H9 (cell line): ENCODE measurements around the gene C1orf146. TPM values are rescaled to one million over a fixed set of nuclear protein-coding genes. Genes with fewer than 3 reads are reported as not detected.
A peak's percentile ranks its signal among the peaks of the same experiment; 100 is the strongest.

Experiments
- DNase-seq: peaks from one replicate; pipeline ENCODE4 v3.0.0-alpha.2; 2017
- H2AFZ ChIP-seq: one replicate; pipeline ENCODE4 v1.6.1; 2013; ENCODE audit warnings: mild to moderate bottlenecking, low read length, control low read depth, moderate library complexity
- H2AK5ac ChIP-seq: 2 replicates; pipeline ENCODE4 v1.6.1; 2013; ENCODE audit warnings: low read length, control low read depth, mixed read lengths; ENCODE audit not compliant: insufficient read length
- H2BK120ac ChIP-seq: one replicate; pipeline ENCODE4 v1.6.1; 2013; ENCODE audit warnings: low read depth, mild to moderate bottlenecking, low read length, control low read depth, inconsistent platforms; ENCODE audit not compliant: poor library complexity, severe bottlenecking
- H2BK12ac ChIP-seq: 2 replicates; pipeline ENCODE4 v1.6.1; 2013; ENCODE audit warnings: low read length, control low read depth, mixed read lengths, low read depth; ENCODE audit not compliant: insufficient read length
- H2BK15ac ChIP-seq: 2 replicates; pipeline ENCODE4 v1.6.1; 2013; ENCODE audit warnings: low read depth, low read length, control low read depth
- H2BK20ac ChIP-seq: one replicate; pipeline ENCODE4 v1.6.1; 2013; ENCODE audit warnings: low read depth, mild to moderate bottlenecking, low read length, control low read depth, inconsistent platforms; ENCODE audit not compliant: poor library complexity, severe bottlenecking
- H2BK5ac ChIP-seq: 2 replicates; pipeline ENCODE4 v1.6.1; 2013; ENCODE audit warnings: low read length, control low read depth, mixed read lengths; ENCODE audit not compliant: insufficient read length
- H3K14ac ChIP-seq: 2 replicates; pipeline ENCODE4 v1.6.1; 2013; ENCODE audit warnings: low read length, control low read depth; ENCODE audit not compliant: insufficient read depth
- H3K18ac ChIP-seq: 2 replicates; pipeline ENCODE4 v1.6.1; 2013; ENCODE audit warnings: low read depth, mild to moderate bottlenecking, mixed read lengths, low read length, control low read depth; ENCODE audit not compliant: insufficient read length
- H3K23ac ChIP-seq: 2 replicates; pipeline ENCODE4 v1.6.1; 2013; ENCODE audit warnings: low read length, control low read depth, mixed read lengths, low read depth; ENCODE audit not compliant: insufficient read length
- H3K23me2 ChIP-seq: 2 replicates; pipeline ENCODE4 v1.6.1; 2013; ENCODE audit warnings: low read depth, mild to moderate bottlenecking, mixed read lengths, low read length, control low read depth; ENCODE audit not compliant: insufficient read length, poor library complexity, severe bottlenecking
- H3K27ac ChIP-seq: 2 replicates; pipeline ENCODE4 v1.5.1; 2013; ENCODE audit warnings: low read length, control low read depth, mixed read lengths, low read depth; ENCODE audit not compliant: insufficient read length
- H3K27me3 ChIP-seq: 2 replicates; pipeline ENCODE4 v1.6.1; 2013; ENCODE audit warnings: low read length, control low read depth, inconsistent platforms; ENCODE audit not compliant: insufficient read depth
- H3K4ac ChIP-seq: 2 replicates; pipeline ENCODE4 v1.6.1; 2013; ENCODE audit warnings: low read depth, mild to moderate bottlenecking, control low read depth, inconsistent platforms, low read length, moderate library complexity
- H3K4me1 ChIP-seq: 2 replicates; pipeline ENCODE4 v1.6.1; 2013; ENCODE audit warnings: low read length, control low read depth, inconsistent platforms; ENCODE audit not compliant: insufficient read depth
- H3K4me2 ChIP-seq: 2 replicates; pipeline ENCODE4 v1.6.1; 2013; ENCODE audit warnings: low read length, control low read depth, mixed read lengths; ENCODE audit not compliant: insufficient read length, insufficient read depth
- H3K56ac ChIP-seq: 2 replicates; pipeline ENCODE4 v1.6.1; 2013; ENCODE audit warnings: low read depth, mild to moderate bottlenecking, mixed read lengths, low read length, control low read depth; ENCODE audit not compliant: insufficient read length
- H3K79me1 ChIP-seq: 2 replicates; pipeline ENCODE4 v1.6.1; 2013; ENCODE audit warnings: low read depth, mild to moderate bottlenecking, moderate library complexity, low read length, control low read depth, inconsistent platforms; ENCODE audit not compliant: insufficient read depth, poor library complexity, severe bottlenecking
- H3K79me2 ChIP-seq: 2 replicates; pipeline ENCODE4 v1.6.1; 2013; ENCODE audit warnings: low read length, control low read depth, inconsistent platforms; ENCODE audit not compliant: insufficient read depth
- H3K9ac ChIP-seq: 2 replicates; pipeline ENCODE4 v1.6.1; 2013; ENCODE audit warnings: low read length, control low read depth, mixed read lengths; ENCODE audit not compliant: insufficient read length; ENCODE audit errors: extremely low read depth
- H3K9me3 ChIP-seq: one replicate; pipeline ENCODE4 v1.6.1; 2013; ENCODE audit warnings: low read depth, low read length, inconsistent platforms; ENCODE audit not compliant: control insufficient read depth
- H3T11ph ChIP-seq: one replicate; pipeline ENCODE4 v1.6.1; 2013; ENCODE audit warnings: mild to moderate bottlenecking, low read length, control low read depth, inconsistent platforms
- H4K20me1 ChIP-seq: one replicate; pipeline ENCODE4 v1.6.1; 2013; ENCODE audit not compliant: control insufficient read depth, insufficient read length, insufficient read depth
- H4K5ac ChIP-seq: 2 replicates; pipeline ENCODE4 v1.6.1; 2013; ENCODE audit warnings: low read depth, mild to moderate bottlenecking, mixed read lengths, low read length, control low read depth; ENCODE audit not compliant: insufficient read length
- H4K8ac ChIP-seq: replicated peaks from 2 replicates; pipeline ENCODE4 v1.6.1; 2013; ENCODE audit warnings: low read length, control low read depth, mixed read lengths, low read depth; ENCODE audit not compliant: insufficient read length
- H4K91ac ChIP-seq: 2 replicates; pipeline ENCODE4 v1.6.1; 2013; ENCODE audit warnings: low read depth, mild to moderate bottlenecking, moderate library complexity, mixed read lengths, low read length, control low read depth; ENCODE audit not compliant: insufficient read length
- H3K27ac Mint-ChIP-seq, 3 experiments: 2 replicates in 2 of 3; 3 replicates in 1 of 3; pipeline ENCODE4 v1.8.0; 2020 to 2021; ENCODE audit warnings: mixed read lengths in 3 of 3, mild to moderate bottlenecking in 1 of 3, moderate library complexity in 1 of 3
- H3K27me3 Mint-ChIP-seq: 2 replicates; pipeline ENCODE4 v1.8.0; 2021; ENCODE audit warnings: low read depth, mild to moderate bottlenecking, moderate library complexity, mixed read lengths
- H3K36me3 Mint-ChIP-seq, 3 experiments: 2 replicates in 2 of 3; 3 replicates in 1 of 3; pipeline ENCODE4 v1.8.0; 2020 to 2021; ENCODE audit warnings: low read depth in 3 of 3, mixed read lengths in 3 of 3; ENCODE audit not compliant: insufficient read depth in 1 of 3
- H3K4me1 Mint-ChIP-seq, 2 experiments: 2 replicates each; pipeline ENCODE4 v1.8.0; 2020; ENCODE audit warnings: mixed read lengths in 2 of 2
- H3K4me3 Mint-ChIP-seq, 2 experiments: 2 replicates in 1 of 2; 3 replicates in 1 of 2; pipeline ENCODE4 v1.8.0; 2020 to 2021; ENCODE audit warnings: mild to moderate bottlenecking in 2 of 2, mixed read lengths in 2 of 2, moderate library complexity in 1 of 2
- H3K9me3 Mint-ChIP-seq, 2 experiments: 2 replicates in 1 of 2; 3 replicates in 1 of 2; pipeline ENCODE4 v1.8.0; 2020; ENCODE audit warnings: mild to moderate bottlenecking in 2 of 2, mixed read lengths in 2 of 2, moderate library complexity in 1 of 2
- CTCF ChIP-seq: fragments of 200-600 bp; sonication (generic); conservative IDR thresholded peaks from 3 replicates; pipeline ENCODE4 v1.8.0; 2021; ENCODE audit warnings: antibody characterized with exemption, mild to moderate bottlenecking
- WGBS: extraction: QIAGEN DNeasy Blood & Tissue Kit; methylation state at CpG from one replicate; pipeline ENCODE4 v1.1.7; 2013; ENCODE audit warnings: missing lambda C conversion rate, low lambda C conversion rate, mixed read lengths; ENCODE audit not compliant: insufficient read length; ENCODE audit errors: extremely low coverage; 5-methylcytosine and 5-hydroxymethylcytosine counted together
- total RNA-seq: library from RNA; stranded (reverse); gene quantifications from 2 replicates; pipeline ENCODE4 v1.2.1, GENCODE V29; 2021

Gene C1orf146
- total RNA-seq, 1 experiment from 2014 or later, result not detected

GRCh38 chr1:92291372-92291999 lies 73.8 kb downstream of the C1orf146 start:
- Histone ChIP-seq H2AK5ac (no peak overlapping the region), H3T11ph (no peak overlapping the region), H3K4ac (no peak overlapping the region), H3K4me2 (no peak overlapping the region), H3K56ac (no peak overlapping the region), H3K27ac (no peak overlapping the region), H2AFZ (no peak overlapping the region), H3K27me3 (no peaks in the 10 kb centered on the region), H3K79me2 (no peaks in the 10 kb centered on the region), H3K4me1 (no peaks in the 10 kb centered on the region), H3K9ac (no peak overlapping the region), H4K8ac (no peak overlapping the region), H4K20me1 (no peaks in the 10 kb centered on the region), H4K91ac (no peak overlapping the region), H3K9me3 (no peaks in the 10 kb centered on the region), H2BK15ac (no peak overlapping the region), H2BK120ac (no peak overlapping the region), H2BK12ac (no peak overlapping the region), H3K18ac (no peak overlapping the region), H2BK20ac (no peak overlapping the region), H3K79me1 (no peaks in the 10 kb centered on the region), H2BK5ac (no peak overlapping the region), H3K14ac (no peak overlapping the region), H4K5ac (no peak overlapping the region), H3K23ac (no peak overlapping the region), H3K23me2 (no peaks in the 10 kb centered on the region)
- no peaks in the 10 kb centered on the region for H3K27me3 Mint-ChIP-seq
- no peaks in the 10 kb centered on the region for H3K9me3 Mint-ChIP-seq
- no peak overlapping the region for H3K27ac Mint-ChIP-seq
- no peak for DNase-seq
- no CpG with 5 or more reads among the region's 3 CpGs for WGBS
- TF ChIP-seq CTCF, result peak; percentile 72
- H3K4me3 Mint-ChIP-seq, result no peak overlapping the region
- H3K4me1 Mint-ChIP-seq, result peaks cover 3% of the 10 kb centered on the region in 2 experiments; a peak in 2 of 4 replicates
- peaks cover 41 to 69% (median 53%) of the 10 kb centered on the region in 3 experiments for H3K36me3 Mint-ChIP-seq

Other genes starting within 250 kb of the C1orf146 start
- 0.70 and 0.72 TPM in 2 replicates for gene EPHX4, start 187.9 kb upstream of the C1orf146 start, total RNA-seq
- 0.35 TPM in 2 replicates for gene SETSIP, start 142.5 kb upstream of the C1orf146 start, total RNA-seq
- gene BTBD8, start 137.6 kb upstream of the C1orf146 start, total RNA-seq, result 1.4 and 1.7 TPM in 2 replicates
- 23.6 and 24.8 TPM in 2 replicates for gene GLMN, start 81.1 kb downstream of the C1orf146 start, total RNA-seq
- gene RPAP2, start 81.1 kb downstream of the C1orf146 start, total RNA-seq, result 27.4 and 27.5 TPM in 2 replicates